Endothelial cell of umbilical vein (primary cell): ENCODE measurements around the gene EEF1E1. TPM values are rescaled to one million over a fixed set of nuclear protein-coding genes. Genes with fewer than 3 reads are reported as not detected.

Experiments used
- BruUV-seq: library from RNA; stranded (reverse); fragments of 400-500 nt; replicated peaks from 2 replicates; lab custom pipeline; 2021; lab: Mats Ljungman, UMichigan
- CTCF ChIA-PET: fragments of 300-600, 350-600 bp; sonication (Branson Sonifier 250); formaldehyde crosslinking; loops from one replicate; lab custom pipeline; 2021; ENCODE audit warnings: antibody characterized with exemption, inconsistent platforms; lab: Charles Lee
- POLR2A ChIA-PET: fragments of 300-600, 350-600 bp; sonication (Branson Sonifier 250); formaldehyde crosslinking; loops from one replicate; lab custom pipeline; 2021; ENCODE audit warnings: antibody characterized with exemption, inconsistent platforms; lab: Charles Lee
- DNase-seq: peaks from one replicate; pipeline ENCODE4 v3.0.0-alpha.2; 2011; ENCODE audit warnings: low read depth, low spot score
- FAIRE-seq: peaks from 2 replicates; lab custom pipeline; 2011; peaks lifted over from hg19 to GRCh38; lab: Jason Lieb, UNC
- H2AFZ ChIP-seq: 2 replicates; pipeline ENCODE4 v1.6.0; 2012; ENCODE audit warnings: low read depth, low read length, control low read depth, inconsistent platforms
- H3K27ac ChIP-seq: 2 replicates; pipeline ENCODE4 v1.5.1; 2011; ENCODE audit warnings: low read depth, mild to moderate bottlenecking, control low read depth, low read length, moderate library complexity; ENCODE audit not compliant: insufficient read depth
- H3K27me3 ChIP-seq, 2 experiments: 2 replicates each; pipeline versions ENCODE4 v1.6.0 to v1.6.1; 2011; ENCODE audit warnings: low read length in 2 of 2, mixed read lengths in 1 of 2; ENCODE audit not compliant: control insufficient read depth in 2 of 2, insufficient read depth in 2 of 2
- H3K36me3 ChIP-seq, 2 experiments: 2 replicates in 1 of 2; 3 replicates in 1 of 2; pipeline ENCODE4 v1.5.1; 2011; ENCODE audit warnings: low read length in 2 of 2, mild to moderate bottlenecking in 1 of 2, moderate library complexity in 1 of 2; ENCODE audit not compliant: control insufficient read depth in 2 of 2, insufficient read depth in 2 of 2; ENCODE audit errors: extremely low read depth in 1 of 2
- H3K4me1 ChIP-seq: 3 replicates; pipeline ENCODE4 v1.5.1; 2011; ENCODE audit warnings: mild to moderate bottlenecking, low read length; ENCODE audit not compliant: control insufficient read depth, insufficient read depth; ENCODE audit errors: extremely low read depth
- H3K4me2 ChIP-seq: 2 replicates; pipeline ENCODE4 v1.6.1; 2011; ENCODE audit warnings: low read length, control low read depth, mixed read lengths; ENCODE audit not compliant: insufficient read depth
- H3K4me3 ChIP-seq, 3 experiments: fragments of 200-600 bp in 1 of 3; sonication (generic), shearing (Covaris generic) in 1 of 3; replicated peaks in 1 of 3; 2 replicates each; pipeline ENCODE4 v1.5.1; 2011 to 2016; ENCODE audit warnings: control low read depth in 3 of 3, low read length in 3 of 3, mild to moderate bottlenecking in 2 of 3, inconsistent platforms in 1 of 3, low read depth in 1 of 3, moderate library complexity in 1 of 3; ENCODE audit not compliant: insufficient read depth in 1 of 3
- H3K79me2 ChIP-seq: 2 replicates; pipeline ENCODE4 v1.6.0; 2012; ENCODE audit warnings: low read length, inconsistent platforms; ENCODE audit not compliant: control insufficient read depth, insufficient read depth
- H3K9ac ChIP-seq: replicated peaks from 2 replicates; pipeline ENCODE3; 2011; ENCODE audit warnings: low read length, control low read depth; ENCODE audit not compliant: insufficient read depth; ENCODE audit errors: extremely low read depth
- H3K9me1 ChIP-seq: replicated peaks from 3 replicates; pipeline ENCODE4 v1.6.0; 2011; ENCODE audit warnings: mild to moderate bottlenecking, low read length; ENCODE audit not compliant: control insufficient read depth, insufficient read depth; ENCODE audit errors: extremely low read depth
- H3K9me3 ChIP-seq: replicated peaks from 2 replicates; pipeline ENCODE4 v1.5.1; 2012; ENCODE audit warnings: low read length, inconsistent platforms; ENCODE audit not compliant: control insufficient read depth, insufficient read depth
- H4K20me1 ChIP-seq: replicated peaks from 2 replicates; pipeline ENCODE3; 2011; ENCODE audit warnings: mild to moderate bottlenecking, low read length; ENCODE audit not compliant: control insufficient read depth, insufficient read depth; ENCODE audit errors: extremely low read depth
- CTCF ChIP-seq, 2 donors: IDR thresholded peaks; 1 replicate in 1 of 2; 2 replicates in 1 of 2; pipeline ENCODE4 v1.5.1; 2011; ENCODE audit warnings: low read length in 2 of 2, mild to moderate bottlenecking in 2 of 2, moderate library complexity in 2 of 2, control low read depth in 1 of 2, inconsistent platforms in 1 of 2, low read depth in 1 of 2; ENCODE audit not compliant: insufficient read depth in 1 of 2; ENCODE audit errors: extremely low read depth in 1 of 2
- EZH2 ChIP-seq: IDR thresholded peaks from 2 replicates; pipeline ENCODE4 v1.6.1; 2012; ENCODE audit warnings: borderline replicate concordance, low read depth, mild to moderate bottlenecking, moderate library complexity, low read length, inconsistent platforms; ENCODE audit not compliant: severe bottlenecking
- GATA2 ChIP-seq: IDR thresholded peaks from 2 replicates; pipeline ENCODE4 v1.7.0; 2011; ENCODE audit warnings: low read depth, mild to moderate bottlenecking, moderate library complexity, mixed read lengths, low read length; ENCODE audit not compliant: insufficient read length, insufficient read depth
- JUN ChIP-seq: IDR thresholded peaks from 2 replicates; pipeline ENCODE4 v1.6.1; 2011; ENCODE audit warnings: borderline replicate concordance, low read depth; ENCODE audit not compliant: insufficient read length, insufficient read depth
- POLR2AphosphoS5 ChIP-seq: IDR thresholded peaks from 2 replicates; pipeline ENCODE4 v1.6.1; 2012; ENCODE audit warnings: low read depth, mild to moderate bottlenecking, control low read depth, low read length, moderate library complexity; ENCODE audit not compliant: insufficient read depth
- dilution Hi-C: fragments of 300-500 bp; cut with MboI; formaldehyde crosslinking; loops from one replicate; pipeline ENCODE4 v1.15.0; 2019; ENCODE audit warnings: low sequenced_read_pairs; ENCODE audit not compliant: extremely low pct_ligation_motif_present
- intact Hi-C: fragments of 100-400 bp; cut with micrococcal nuclease; formaldehyde crosslinking; loops from one replicate; pipeline ENCODE4 v1.10.0; 2022
- polyA plus RNA-seq, 4 experiments: library from polyadenylated mRNA; depleted of rRNA in 3 of 4; stranded (reverse) in 3 of 4; unstranded in 1 of 4; fragments of >200 nt; gene quantifications; 2 replicates each; pipeline versions ENCODE4 v1.2.1 to v1.2.3, GENCODE V29; 2011 to 2012; ENCODE audit warnings: missing spikeins in 1 of 4
- total RNA-seq: library from RNA; stranded (reverse); gene quantifications from 2 replicates; pipeline ENCODE4 v1.2.3, GENCODE V29; 2021

EEF1E1 gene
- total and polyA plus RNA-seq, 2 donors (not counting 3 experiments of a cell fraction or from before 2014, with no cell fraction given), result 53.8 to 58.1 TPM

GRCh38 chr6:8059129-8059528 is 43.2 kb downstream of the EEF1E1 start:
- H3K27ac ChIP-seq, result peak overlapping the region; percentile 43
- no peaks in the 10 kb centered on the region for H3K9me3 ChIP-seq
- DNase-seq (peak; percentile 69), FAIRE-seq (no peak)
- H3K79me2 ChIP-seq, result peaks cover 22% of the 10 kb centered on the region
- peaks cover 0 to 4% of the 10 kb centered on the region in 2 experiments for H3K36me3 ChIP-seq
- TF ChIP-seq GATA2 (no peak), JUN (no peak), EZH2 (no peak), POLR2AphosphoS5 (no peak), CTCF (IDR thresholded peaks at IDR 0.05; ENCODE audit: extremely low read depth in 1 of 2, insufficient read depth in 1 of 2, low read depth in 1 of 2, low read length in 2 of 2) (peak in 1 of 2 donors; percentile 15)
- H3K4me2 ChIP-seq, result peak overlapping the region; percentile 35
- no peaks in the 10 kb centered on the region for H4K20me1 ChIP-seq
- no peaks in the 10 kb centered on the region for H3K27me3 ChIP-seq
- H3K4me3 ChIP-seq, result no peak overlapping the region
- dilution Hi-C loops (no loop called here), intact Hi-C loops (loop anchor here (1.0 to 5.0 kb wide), 5 partner anchors 52 to 442 kb away; partner anchors contain the start of gene TXNDC5)
- ChIA-PET CTCF (interaction anchor here (0.6 to 5.2 kb wide), 53 partner anchors 9 to 783 kb away, joined by 3 to 127 read pairs (median 4); partner anchors contain the start of genes BMP6, EEF1E1 and SNRNP48), POLR2A (no interaction called here)
- H3K9me1 ChIP-seq, result no peaks in the 10 kb centered on the region
- H3K4me1 ChIP-seq, result peaks cover 27% of the 10 kb centered on the region
- no peak overlapping the region for H2AFZ ChIP-seq
- BruUV-seq, result no TSS peak
- no peak overlapping the region for H3K9ac ChIP-seq
